CD4-positive, alpha-beta T cell (primary cell): ENCODE data around the gene GSS. TPM values are rescaled to one million over a fixed set of nuclear protein-coding genes. Genes with fewer than 3 reads are reported as not detected.

Source experiments
- ATAC-seq: fragments of 200-7000 bp; cut with Tn5 transposase; one replicate; pipeline ENCODE4 v1.10.0; 2022; ENCODE audit warnings: mild to moderate bottlenecking; ENCODE audit not compliant: poor library complexity
- CTCF ChIA-PET: fragments of 350-600 bp; sonication (Branson Sonifier 250); formaldehyde crosslinking; loops from one replicate; lab custom pipeline; 2021; ENCODE audit warnings: antibody characterized with exemption, inconsistent platforms; lab: Charles Lee
- POLR2A ChIA-PET: fragments of 350-600 bp; sonication (Branson Sonifier 250); formaldehyde crosslinking; loops from one replicate; lab custom pipeline; 2021; ENCODE audit warnings: antibody characterized with exemption, inconsistent platforms; lab: Charles Lee
- DNase-seq, 14 experiments: peaks; one replicate each; pipeline ENCODE4 v3.0.0-alpha.2; 2013 to 2020; ENCODE audit warnings: mixed read lengths in 2 of 14
- H3K27ac ChIP-seq, 2 donors: one replicate each; pipeline versions ENCODE4 v1.5.1 to v1.7.0; 2013; ENCODE audit warnings: low read length in 2 of 2, low read depth in 1 of 2, mild to moderate bottlenecking in 1 of 2
- H3K27me3 ChIP-seq, 2 experiments: 1 replicate in 1 of 2; 2 replicates in 1 of 2; pipeline versions ENCODE4 v1.6.1 to v1.7.0; 2013; ENCODE audit warnings: low read length in 2 of 2, control low read depth in 1 of 2, mild to moderate bottlenecking in 1 of 2, moderate library complexity in 1 of 2; ENCODE audit not compliant: insufficient read depth in 2 of 2, control insufficient read depth in 1 of 2
- H3K36me3 ChIP-seq: one replicate; pipeline ENCODE4 v1.6.1; 2013; ENCODE audit warnings: low read length, control low read depth; ENCODE audit not compliant: insufficient read depth
- H3K4me1 ChIP-seq: one replicate; pipeline ENCODE4 v1.6.1; 2013; ENCODE audit warnings: low read length, control low read depth; ENCODE audit not compliant: insufficient read depth
- H3K4me3 ChIP-seq: one replicate; pipeline ENCODE4 v1.5.1; 2013; ENCODE audit warnings: mild to moderate bottlenecking, low read length, moderate library complexity
- H3K9me3 ChIP-seq, 2 experiments: 1 replicate in 1 of 2; 2 replicates in 1 of 2; pipeline versions ENCODE4 v1.6.1 to v1.7.0; 2013; ENCODE audit warnings: low read length in 2 of 2, mild to moderate bottlenecking in 2 of 2, control low read depth in 1 of 2, moderate library complexity in 1 of 2; ENCODE audit not compliant: control insufficient read depth in 1 of 2, insufficient read depth in 1 of 2
- H3K27ac Mint-ChIP-seq: one replicate; pipeline ENCODE4 v1.8.0; 2020; ENCODE audit warnings: mixed read lengths
- H3K27me3 Mint-ChIP-seq: one replicate; pipeline ENCODE4 v1.8.0; 2021; ENCODE audit warnings: mixed read lengths
- H3K36me3 Mint-ChIP-seq: one replicate; pipeline ENCODE4 v1.8.0; 2021; ENCODE audit warnings: low read depth, mixed read lengths
- H3K4me1 Mint-ChIP-seq: one replicate; pipeline ENCODE4 v1.8.0; 2021; ENCODE audit warnings: low read depth, mixed read lengths
- H3K4me3 Mint-ChIP-seq: one replicate; pipeline ENCODE4 v1.8.0; 2020; ENCODE audit warnings: mild to moderate bottlenecking, mixed read lengths
- H3K9me3 Mint-ChIP-seq: one replicate; pipeline ENCODE4 v1.8.0; 2020; ENCODE audit warnings: mixed read lengths
- intact Hi-C, 2 experiments: fragments of 100-400 bp; cut with DNase I in 1 of 2; cut with micrococcal nuclease in 1 of 2; formaldehyde crosslinking; loops; one replicate each; pipeline versions ENCODE4 v1.15.1 to v1.9.0; 2023 to 2025; cut with DNase I, micrococcal nuclease
- total RNA-seq, 174 experiments: library from RNA in 2 of 174; stranded (reverse) in 2 of 174; gene quantifications; one replicate each; pipeline ENCODE4 v1.2.3 and lab custom pipeline; 2021 to 2026
- TF ChIP-seq, protein P1 (sequence below): fragments of 200-600 bp; IDR thresholded peaks from one replicate; pipeline ENCODE4 v1.8.0; 2022; ENCODE audit warnings: antibody characterized with exemption, mild to moderate bottlenecking

Gene GSS
- total RNA-seq, 2 experiments from 2014 or later = 24.3 to 24.7 TPM

DNA sequence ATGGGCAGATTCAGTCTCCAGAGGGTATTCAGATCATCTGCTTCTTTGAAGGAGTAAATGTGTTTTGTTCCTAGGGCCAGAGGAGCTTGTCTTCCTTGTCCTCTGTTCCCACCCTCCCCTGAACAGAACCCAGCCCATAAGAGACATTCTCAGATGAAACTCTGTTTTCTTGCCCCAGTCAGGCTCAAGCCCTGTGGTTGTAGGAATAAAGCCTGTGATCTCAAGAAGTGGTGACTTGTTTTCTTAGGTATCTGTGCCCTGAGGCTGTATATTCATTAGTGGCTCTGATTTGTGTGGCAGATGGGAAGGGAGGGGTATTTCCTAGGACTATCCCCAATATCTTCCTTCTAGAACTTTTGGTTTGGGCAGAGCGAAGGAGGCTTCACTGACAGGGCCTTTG, 27.9 kb downstream of the GSS start:
- H3K36me3 Mint-ChIP-seq = peaks cover 75% of the 10 kb centered on the region
- ChIA-PET CTCF (interaction anchor here (0.8 kb wide), 1 partner anchor 25 kb away, joined by 4 read pairs; no protein-coding TSS in a partner anchor), POLR2A (no interaction called here)
- TF ChIP-seq, protein P1, sequence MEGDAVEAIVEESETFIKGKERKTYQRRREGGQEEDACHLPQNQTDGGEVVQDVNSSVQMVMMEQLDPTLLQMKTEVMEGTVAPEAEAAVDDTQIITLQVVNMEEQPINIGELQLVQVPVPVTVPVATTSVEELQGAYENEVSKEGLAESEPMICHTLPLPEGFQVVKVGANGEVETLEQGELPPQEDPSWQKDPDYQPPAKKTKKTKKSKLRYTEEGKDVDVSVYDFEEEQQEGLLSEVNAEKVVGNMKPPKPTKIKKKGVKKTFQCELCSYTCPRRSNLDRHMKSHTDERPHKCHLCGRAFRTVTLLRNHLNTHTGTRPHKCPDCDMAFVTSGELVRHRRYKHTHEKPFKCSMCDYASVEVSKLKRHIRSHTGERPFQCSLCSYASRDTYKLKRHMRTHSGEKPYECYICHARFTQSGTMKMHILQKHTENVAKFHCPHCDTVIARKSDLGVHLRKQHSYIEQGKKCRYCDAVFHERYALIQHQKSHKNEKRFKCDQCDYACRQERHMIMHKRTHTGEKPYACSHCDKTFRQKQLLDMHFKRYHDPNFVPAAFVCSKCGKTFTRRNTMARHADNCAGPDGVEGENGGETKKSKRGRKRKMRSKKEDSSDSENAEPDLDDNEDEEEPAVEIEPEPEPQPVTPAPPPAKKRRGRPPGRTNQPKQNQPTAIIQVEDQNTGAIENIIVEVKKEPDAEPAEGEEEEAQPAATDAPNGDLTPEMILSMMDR = no peak
- no peak overlapping the region for H3K4me3 Mint-ChIP-seq
- H3K27ac Mint-ChIP-seq = no peak overlapping the region
- no peaks in the 10 kb centered on the region for H3K9me3 Mint-ChIP-seq
- DNase-seq (no peak), ATAC-seq (no peak)
- H3K27me3 Mint-ChIP-seq = no peaks in the 10 kb centered on the region
- H3K27me3 ChIP-seq = no peaks in the 10 kb centered on the region
- H3K9me3 ChIP-seq = no peaks in the 10 kb centered on the region
- no peak overlapping the region for H3K4me3 ChIP-seq
- no peak overlapping the region for H3K27ac ChIP-seq
- peaks cover 51% of the 10 kb centered on the region for H3K36me3 ChIP-seq
- intact Hi-C loops = no loop called here
- peaks cover 4% of the 10 kb centered on the region for H3K4me1 ChIP-seq
- no peaks in the 10 kb centered on the region for H3K4me1 Mint-ChIP-seq

DNA sequence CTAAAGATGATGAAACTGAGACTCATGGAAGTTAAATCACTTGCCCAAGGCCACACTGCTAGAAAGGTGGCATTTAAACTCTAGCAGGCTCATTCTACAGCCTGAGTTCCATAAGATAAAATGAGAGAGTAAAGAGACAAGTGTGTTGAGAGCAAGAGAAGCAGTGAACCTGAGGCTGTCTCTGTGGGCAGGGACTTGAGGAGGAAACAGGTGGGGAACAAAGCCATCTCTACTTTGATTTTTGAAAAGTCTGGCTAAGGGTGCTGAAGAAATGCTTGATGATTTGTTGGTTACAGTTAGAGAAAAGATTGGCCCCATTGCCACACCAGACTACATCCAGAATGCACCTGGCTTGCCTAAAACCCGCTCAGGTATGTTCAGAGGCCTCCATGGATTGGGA, 29.0 kb downstream of the GSS start:
- H3K27ac ChIP-seq = no peak overlapping the region
- no peaks in the 10 kb centered on the region for H3K27me3 ChIP-seq
- ChIA-PET CTCF (no interaction called here), POLR2A (no interaction called here)
- TF ChIP-seq, protein P1 = no peak
- H3K9me3 ChIP-seq = no peaks in the 10 kb centered on the region
- intact Hi-C loops = no loop called here
- no peak for ATAC-seq
- H3K9me3 Mint-ChIP-seq = no peaks in the 10 kb centered on the region
- H3K4me3 ChIP-seq = no peak overlapping the region
- H3K36me3 ChIP-seq = peaks cover 48% of the 10 kb centered on the region
- H3K4me1 Mint-ChIP-seq = no peaks in the 10 kb centered on the region
- H3K4me1 ChIP-seq = peaks cover 4% of the 10 kb centered on the region
- no peaks in the 10 kb centered on the region for H3K27me3 Mint-ChIP-seq
- no peak overlapping the region for H3K4me3 Mint-ChIP-seq
- H3K27ac Mint-ChIP-seq = no peak overlapping the region
- peaks cover 69% of the 10 kb centered on the region for H3K36me3 Mint-ChIP-seq
- DNase-seq = no peak

DNA sequence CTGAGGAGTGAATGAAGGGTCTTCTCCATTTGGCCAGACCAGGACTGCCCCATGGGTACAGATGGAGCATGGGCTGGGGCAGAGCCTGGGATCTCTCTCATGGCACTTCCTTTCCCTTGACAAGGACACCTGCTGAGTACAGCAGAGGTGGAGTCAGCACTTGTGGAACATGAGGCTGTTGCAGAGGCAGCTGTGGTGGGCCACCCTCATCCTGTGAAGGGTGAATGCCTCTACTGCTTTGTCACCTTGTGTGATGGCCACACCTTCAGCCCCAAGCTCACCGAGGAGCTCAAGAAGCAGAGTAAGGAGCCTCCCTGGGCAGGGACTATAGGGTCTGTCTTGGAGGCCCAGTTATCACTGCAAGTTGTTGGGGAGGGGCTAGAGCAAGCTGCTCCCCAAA, 29.6 kb downstream of the GSS start:
- intact Hi-C loops = no loop called here
- Mint-ChIP-seq H3K27me3 (no peaks in the 10 kb centered on the region), H3K4me3 (no peak overlapping the region), H3K27ac (no peak overlapping the region), H3K4me1 (no peaks in the 10 kb centered on the region), H3K36me3 (peaks cover 65% of the 10 kb centered on the region), H3K9me3 (no peaks in the 10 kb centered on the region)
- no peak for ATAC-seq
- Histone ChIP-seq H3K4me3 (no peak overlapping the region), H3K4me1 (peaks cover 4% of the 10 kb centered on the region), H3K36me3 (peaks cover 53% of the 10 kb centered on the region), H3K9me3 (no peaks in the 10 kb centered on the region), H3K27me3 (no peaks in the 10 kb centered on the region), H3K27ac (no peak overlapping the region)
- DNase-seq = no peak
- TF ChIP-seq, protein P1 = no peak
- POLR2A ChIA-PET = no interaction called here
- CTCF ChIA-PET = no interaction called here
